HS-5 (cell line): ENCODE data around the gene METTL1.
A peak's percentile ranks its signal among the peaks of the same experiment; 100 is the strongest.
"Not testable (repeated sequence)": the region's sequence is repeated elsewhere in the genome, so short reads cannot be mapped to it uniquely, and the experiment has no call there.

ENCODE experiments used
- DNase-seq: peaks from one replicate; pipeline ENCODE4 v3.0.0-alpha.2; 2012; ENCODE audit warnings: low read depth

METTL1 gene

DNA sequence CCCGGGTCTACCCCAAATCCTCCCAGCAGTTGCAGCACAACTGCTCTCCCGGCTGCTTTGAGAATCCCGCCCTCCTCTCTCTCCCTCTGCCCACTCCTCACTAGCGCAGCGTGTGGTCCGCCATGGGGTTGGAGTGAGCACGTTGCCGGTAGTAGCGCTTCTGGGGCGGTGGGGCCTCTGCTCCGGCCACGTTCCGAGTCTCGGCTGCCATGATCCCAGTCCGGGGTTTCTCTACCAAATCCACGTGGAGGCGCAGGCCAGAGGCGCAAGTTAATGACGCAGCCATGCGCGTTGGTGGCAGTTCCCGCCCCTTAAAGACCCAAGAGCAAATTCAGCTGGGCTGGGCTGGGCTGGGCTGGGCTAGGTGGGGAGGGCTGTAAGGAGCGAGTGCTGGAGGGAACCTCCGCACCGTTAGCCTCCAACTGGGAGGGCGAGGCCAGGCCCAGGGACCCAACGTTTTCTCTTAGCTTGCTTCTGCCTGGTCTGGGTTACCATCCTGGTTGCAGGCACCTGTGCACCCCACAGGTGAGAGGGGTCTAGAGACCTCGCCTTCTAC lies at the start of gene METTL1:
METTL1 (minus strand) TSS at position 233 of the 556 bp plus-strand sequence; CDS start at position 211, 22 bp downstream.
- peak; percentile 98 for DNase-seq

DNA sequence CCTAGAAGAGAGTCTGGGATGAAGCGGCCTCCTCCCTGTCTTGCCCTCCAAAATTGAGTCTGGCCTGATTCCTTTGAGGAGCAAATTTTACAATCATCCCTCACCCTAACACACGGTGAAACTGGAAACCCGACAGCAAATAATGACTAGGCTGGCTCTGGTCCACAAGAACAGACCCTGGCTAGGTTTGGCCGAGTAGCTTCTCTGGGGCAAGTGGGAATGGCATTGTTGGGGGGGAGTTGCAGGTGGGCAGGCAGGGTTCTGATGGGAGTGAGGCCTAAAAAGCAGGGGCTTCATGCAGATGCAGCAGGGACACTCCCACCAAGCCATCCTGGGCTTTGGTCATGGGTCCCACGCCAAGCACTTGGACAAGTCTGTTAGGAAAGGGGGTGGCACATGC lies 49.1 kb upstream of the METTL1 start:
- not testable (repeated sequence) for DNase-seq

DNA sequence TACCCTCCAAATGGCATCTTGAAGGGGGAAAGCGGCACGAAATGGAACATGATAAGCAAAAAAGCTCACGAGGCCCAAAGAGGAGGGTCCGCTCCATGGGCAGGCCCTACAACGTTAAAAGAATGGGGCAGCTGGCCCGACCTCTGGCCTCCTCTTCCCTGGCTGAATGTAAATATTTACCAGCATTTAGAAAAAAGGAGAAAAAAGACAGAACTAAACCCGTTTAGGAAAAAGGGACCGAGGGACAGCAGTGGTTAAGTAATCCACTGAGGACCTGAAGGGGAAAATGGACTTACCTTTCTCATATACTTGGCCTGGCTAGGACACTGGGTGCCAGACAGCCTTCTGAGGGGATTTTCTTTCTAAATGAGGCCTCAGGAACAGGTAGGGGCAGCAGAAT lies 48.2 kb upstream of the METTL1 start:
- not testable (repeated sequence) for DNase-seq

DNA sequence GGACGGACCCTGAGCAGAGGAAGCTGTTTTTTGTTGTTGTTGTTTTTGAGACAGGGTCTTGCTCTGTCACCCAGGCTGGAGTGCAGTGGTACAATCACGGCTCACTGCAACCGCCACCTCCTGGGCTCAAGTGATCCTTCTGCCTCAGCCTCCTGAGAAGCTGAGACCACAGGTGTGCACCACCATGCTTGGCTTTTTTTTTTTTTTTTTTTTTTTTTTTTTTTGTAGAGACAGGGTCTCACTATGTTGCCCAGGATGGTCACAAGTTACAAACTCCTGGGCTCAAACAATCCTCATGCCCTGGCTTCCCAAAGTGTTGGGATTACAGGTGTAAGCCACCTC lies 46.1 kb upstream of the METTL1 start:
- not testable (repeated sequence) for DNase-seq

DNA sequence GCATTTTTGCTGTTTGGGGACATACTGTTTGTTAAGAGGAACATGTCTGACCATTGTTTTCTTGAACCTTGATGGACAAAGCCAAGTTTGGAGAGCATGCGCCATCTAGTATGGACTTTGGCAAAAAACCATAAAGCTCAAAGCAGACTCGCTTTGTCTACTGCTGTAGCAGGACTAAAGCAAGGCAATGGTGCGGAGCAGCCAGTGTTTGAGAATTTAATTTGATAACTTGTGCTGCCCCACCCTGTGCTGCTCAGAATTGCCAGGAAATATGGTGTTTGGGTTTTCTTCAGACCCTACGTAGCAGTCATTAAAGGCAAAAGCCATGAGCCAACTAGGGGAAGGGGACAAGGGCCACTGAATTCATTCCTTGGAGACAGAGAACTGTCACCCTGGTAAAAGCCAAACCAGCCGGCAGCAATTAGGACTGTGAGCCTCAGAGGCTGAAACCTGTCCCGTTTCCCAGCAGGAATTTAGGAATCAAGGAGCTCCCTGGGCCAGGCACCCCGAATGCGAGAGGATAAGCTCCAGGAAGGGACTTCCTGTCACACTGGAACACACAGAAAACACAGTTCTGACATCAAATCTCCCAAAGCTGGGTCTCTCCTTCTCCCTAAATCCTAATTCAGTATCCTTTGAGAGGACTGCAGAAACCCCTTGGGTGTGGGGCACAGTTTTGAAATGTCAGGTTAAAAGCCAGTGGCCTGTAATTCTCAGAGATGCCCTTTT lies 45.5 kb upstream of the METTL1 start:
- no peak for DNase-seq

DNA sequence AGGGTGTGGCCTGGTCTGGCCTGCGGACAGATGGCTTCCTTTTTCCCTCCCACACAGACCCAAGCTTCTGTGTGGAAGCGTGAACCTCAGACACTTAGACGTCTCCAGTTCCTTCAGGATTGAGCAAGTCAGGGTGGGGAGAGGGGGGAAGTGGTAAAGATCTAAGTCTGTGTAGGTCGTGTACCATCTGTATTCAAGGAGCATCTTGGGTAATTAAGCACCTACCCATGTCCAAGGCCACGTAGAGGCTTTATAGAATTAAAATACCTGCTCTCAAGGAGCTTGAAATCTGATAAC lies 44.9 kb upstream of the METTL1 start:
- no peak for DNase-seq

DNA sequence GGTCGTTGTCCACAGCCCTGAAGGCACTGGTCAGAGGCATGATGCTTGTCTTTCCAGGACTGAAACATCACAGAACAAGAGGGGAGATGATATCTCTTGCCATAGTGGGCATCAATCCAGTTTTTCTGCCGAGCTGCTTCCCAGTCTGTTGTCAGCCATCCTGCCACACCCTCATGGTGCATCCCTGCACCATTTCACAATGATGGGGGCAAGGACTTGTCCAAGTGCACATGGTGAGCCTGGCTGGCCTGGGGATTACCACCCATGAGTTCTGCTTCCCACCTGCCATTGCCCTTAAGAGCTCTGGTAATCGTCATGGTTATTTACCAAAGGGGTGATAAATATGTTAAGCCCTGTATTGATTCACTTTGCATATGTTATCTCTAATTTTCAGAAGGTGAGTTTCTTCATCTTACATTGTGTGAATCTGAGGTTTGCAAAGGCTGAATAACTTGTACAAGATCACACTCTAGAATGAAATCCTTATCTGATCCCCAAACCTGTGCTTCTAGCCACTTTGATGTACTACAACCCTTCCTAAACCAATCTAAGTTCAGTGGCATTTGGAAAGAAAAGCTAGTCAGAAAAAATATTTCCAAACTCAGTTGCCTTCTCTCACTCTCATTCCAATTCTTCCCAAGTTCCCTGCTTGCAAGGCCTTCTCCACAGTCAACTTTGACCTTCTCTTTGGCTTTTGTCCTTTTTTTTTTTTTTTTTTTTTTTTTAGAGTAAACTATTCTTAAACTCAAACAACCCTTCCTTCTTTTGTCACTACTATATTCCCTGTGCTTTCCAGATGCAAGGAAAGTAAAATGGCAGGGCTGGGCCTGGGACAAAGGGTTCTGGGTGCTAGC lies 44.3 kb upstream of the METTL1 start:
- no peak for DNase-seq

DNA sequence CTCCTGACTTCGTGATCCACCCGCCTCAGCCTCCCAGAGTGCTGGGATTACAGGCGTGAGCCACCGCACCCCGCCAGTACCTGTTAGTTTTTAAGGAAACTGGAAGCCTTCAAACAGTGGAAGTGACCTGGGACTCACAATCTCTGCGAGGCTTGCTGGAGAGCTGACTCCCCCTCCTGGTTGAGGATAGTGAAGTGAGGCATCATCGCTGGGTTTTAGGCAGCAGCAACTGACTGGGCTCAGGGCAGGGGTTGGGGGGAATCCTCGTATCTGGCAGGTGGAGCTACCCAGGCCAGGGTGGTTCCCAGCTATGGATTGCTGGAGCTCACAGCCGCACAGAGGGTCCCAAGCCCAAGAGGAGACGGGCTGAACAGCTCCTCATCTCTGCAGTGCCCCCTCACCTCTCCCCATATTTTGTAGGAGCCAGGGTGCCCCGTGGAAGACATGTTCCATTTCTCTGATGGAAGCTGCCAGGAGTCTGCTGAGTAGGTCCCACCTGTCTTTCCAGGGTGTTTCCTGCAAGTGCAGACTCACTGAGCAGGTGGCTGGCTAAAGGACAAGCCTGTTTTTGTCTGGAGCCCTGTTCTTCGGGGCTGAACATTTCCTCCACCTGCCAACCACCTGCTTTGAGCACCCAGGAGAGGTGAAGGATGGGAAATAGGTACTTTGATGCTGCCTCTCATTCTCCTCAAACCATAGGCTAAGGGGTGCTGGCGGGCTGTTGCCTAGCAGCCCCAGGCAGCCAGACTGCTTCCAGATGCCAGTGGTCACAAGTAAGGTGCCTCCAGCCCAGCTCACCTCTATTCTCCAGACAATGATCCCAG lies 43.5 kb upstream of the METTL1 start:
- no peak for DNase-seq

DNA sequence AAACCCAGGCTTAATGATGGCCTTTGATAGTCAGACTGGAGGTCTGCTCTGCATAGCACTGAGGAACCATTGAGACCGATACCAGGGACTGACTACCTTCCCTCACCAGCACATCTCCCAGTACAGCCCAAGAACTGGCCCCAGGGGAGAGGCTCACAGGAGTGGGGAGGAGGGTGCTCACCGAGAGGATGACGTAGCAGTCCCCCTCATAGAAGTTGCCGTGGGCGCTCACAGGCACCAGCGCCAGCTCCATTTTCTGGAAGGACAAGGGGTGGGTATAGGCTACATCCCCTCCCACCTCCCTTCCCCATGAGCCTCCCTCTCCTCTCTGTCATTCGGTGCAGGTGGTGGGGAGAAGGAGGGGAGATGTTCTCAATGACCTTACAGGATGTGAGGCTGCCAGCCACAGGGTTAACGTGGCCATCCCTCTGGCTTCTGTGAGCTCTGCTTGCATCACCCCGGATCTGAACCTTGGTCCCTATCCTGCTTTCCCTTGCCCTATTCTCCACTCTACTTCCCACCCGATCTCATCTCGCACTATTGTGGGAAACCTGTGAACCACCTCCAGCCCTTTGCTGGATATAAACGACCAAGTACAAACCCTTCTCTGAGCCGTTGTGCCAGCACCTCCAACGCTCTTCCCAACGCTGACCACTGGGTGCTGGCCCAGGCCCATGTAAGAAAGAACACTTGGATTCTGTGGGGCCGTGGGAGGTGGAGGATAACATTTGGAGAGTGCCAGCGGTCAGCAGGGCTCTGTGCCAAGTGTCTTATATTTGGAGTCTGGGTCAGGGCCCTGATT lies 42.3 kb upstream of the METTL1 start:
- no peak for DNase-seq

DNA sequence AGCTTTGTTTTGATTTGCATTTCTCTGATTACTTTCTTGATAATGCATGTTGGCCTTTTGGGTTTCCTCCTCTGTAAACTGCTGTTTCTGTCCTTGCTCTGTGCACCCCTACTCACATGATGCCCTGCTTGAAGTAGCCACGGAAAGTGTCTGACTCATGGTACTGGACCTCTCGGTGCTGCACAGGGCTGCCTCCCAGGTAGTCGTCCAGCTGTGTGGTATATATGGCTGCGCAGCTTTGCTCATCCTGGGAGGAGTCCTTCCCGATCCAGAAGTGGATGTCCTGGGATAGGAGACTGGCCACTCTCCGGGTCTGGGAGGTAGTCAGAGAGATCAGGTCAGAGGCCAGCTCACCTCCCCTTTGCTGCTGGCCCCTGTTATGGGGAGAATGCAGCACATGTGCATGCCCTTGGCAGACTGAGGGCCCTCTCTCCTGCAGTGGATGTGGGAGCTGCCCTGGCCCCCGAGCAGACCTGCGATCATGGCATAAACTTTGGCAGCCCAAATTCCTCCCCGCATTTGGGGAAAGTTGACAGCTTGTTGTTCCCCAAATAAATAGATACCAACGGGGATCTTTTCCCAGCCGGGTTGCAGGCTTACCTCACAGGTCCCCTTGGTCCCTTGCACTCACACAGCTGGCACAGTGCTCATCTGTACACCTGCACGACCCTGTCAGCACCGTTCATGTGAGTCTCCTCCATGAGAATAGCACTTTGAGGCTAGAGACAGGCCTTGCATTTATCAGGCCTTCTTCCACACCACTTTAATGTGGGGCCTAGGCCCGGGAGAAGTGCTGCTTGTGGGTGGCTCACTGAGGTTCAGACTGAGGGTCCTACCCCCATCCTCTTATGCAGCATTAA lies 41.4 kb upstream of the METTL1 start:
- DNase-seq: no peak

DNA sequence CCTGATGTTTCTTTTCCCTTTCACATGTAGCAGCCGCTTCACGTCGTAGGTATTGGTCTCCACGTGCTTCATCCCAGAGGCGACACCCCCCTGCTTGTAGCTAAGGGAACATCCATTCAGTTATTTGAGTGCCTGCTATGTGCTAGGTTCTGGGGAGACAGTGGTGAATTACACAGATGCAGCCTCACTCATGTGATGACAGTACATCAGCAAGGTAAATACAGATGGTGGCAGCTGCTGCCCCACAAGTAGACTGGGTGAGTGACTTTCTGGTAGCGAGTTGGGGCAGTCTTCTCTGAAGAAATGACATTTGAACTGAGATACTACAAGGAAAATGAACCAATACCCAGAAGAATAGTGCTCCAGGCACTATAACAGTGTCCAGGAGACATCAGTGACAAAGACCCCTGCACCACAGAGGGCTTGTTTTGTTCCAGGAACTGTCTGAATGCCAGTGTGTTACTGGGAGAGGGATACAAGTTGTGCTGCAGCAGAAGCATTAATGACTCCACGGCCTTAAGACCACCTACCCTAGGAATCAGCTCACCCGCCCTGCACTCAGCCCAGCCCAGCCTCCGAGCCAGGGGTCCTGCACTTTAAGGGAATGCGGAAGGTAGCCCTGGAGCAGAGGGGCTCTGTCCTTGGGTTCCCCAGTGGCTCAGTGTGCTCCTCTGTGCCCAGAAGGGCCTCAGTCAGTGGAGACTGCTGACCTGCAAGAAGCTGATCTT lies 39.3 kb upstream of the METTL1 start:
- DNase-seq: no peak

DNA sequence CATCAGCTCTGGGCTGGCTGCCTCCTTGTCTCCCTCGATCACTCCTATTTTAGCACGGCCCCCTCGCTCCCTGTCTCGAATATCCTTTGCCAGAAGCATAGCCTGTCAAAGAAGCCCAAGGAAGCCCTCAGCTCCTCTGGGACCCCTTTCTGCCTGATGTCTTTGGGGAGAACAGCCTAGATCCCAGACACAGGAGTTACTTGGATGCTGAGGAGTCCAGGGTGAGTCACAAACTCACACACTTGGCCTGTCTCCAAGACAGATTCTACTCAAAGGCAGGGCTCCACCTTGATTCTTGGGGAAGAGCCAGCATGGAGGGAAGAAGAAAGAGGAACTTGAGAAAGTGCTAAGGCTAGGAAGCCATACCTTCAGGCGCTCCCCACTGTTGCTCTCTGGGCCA lies 38.5 kb upstream of the METTL1 start:
- DNase-seq: peak; percentile 25

DNA sequence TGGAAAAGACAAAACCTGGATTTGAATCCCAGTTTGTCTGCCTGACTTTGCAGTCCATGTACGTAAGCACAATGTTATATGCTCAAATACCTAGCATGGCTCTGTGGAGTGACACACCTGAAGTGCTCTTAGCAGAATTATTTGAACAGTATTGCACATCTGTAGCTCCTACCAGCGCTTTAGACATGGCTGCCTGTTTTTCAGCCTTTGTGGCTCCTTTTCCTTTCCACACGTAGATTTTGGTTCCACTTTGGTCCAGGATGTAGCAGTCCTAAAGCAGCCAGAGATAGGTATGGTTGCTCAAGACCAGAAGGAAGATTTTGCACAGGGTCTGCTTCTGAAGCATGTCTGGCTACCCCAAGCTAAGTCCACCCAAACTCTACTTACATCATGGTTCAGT lies 37.5 kb upstream of the METTL1 start:
- no peak for DNase-seq

DNA sequence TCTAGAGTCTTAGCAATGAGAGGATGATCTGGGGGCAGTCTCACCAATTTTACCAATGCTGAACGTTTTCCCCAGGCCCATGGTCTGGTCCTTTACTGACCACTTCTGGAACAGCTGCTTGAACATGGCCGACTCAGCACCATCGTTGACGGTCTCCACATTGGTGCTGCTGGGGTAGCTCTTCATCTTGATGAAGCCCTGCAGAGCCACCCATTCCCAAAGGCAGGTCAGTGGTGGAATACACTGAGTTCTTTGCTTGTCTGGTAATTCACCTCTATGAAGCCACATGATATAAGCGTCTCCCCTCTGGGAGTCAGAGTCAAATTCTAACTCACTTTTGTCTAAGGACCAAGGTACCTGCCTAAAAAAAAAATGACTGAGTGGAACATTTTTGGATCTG lies 36.4 kb upstream of the METTL1 start:
- no peak for DNase-seq

DNA sequence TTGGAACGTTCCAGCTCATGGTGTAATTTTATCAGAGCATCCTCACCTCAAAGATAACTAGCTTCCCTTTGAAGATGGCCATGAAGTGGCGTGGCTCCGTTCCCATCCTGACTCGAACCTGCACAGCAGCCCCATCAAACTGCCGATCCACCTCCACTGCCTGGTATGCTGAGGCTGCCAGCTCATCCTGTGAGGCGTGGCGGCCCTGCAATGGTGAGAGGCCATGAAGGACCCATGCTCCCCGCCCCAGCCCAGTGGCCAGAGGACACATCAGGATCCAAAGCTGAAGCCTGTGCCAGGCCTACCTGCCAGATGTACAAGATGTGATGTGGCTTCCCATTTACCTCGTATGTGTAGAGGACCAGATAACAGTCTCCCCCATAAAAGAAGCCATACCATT lies 35.4 kb upstream of the METTL1 start:
- no peak for DNase-seq

DNA sequence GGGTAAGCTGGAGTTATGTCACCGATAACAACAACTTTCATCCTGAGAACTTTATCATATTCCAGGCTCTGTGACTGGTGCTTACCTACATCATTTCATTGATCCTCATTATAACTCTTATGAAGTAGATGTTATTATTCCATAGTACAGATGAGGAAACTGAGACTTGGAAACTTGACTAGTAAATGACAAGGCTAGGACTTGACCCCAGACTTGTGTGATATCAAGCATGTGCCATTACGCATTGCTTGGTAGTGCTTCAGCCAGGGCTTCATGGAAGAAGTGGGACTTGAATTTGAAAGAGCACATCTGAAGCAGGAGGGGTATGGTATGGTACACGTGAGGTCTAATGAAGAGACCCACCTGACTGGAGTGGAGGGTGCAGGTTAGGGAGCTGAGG lies 34.8 kb upstream of the METTL1 start:
- DNase-seq: no peak

DNA sequence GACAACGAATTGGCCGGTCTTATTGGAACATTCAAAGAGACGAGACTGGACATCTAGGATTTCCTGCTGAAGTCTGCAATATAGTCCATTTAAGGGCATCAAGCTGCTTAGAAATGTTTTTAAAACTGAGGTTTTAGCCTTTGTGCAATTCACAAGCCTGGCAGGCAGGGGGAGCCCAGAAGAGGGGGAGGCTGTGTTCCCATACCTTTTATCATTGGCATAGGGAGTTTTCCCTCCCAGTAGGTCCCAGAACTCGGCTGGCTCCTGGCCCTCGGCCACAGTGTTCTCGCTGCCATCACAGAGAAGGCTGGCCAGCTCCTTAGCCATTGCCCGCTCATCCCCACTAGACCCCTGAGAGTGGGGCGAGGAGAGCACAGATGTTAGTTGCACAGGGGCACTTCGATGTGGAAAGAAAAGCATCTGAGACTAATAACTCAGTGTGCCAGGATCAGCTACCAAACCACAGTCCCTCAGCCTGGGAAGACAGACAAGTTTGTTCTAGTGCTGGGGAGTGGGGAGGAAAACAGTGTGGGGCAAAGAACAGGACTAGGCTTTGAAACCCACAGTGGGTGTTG lies 31.5 kb upstream of the METTL1 start:
- DNase-seq: no peak

DNA sequence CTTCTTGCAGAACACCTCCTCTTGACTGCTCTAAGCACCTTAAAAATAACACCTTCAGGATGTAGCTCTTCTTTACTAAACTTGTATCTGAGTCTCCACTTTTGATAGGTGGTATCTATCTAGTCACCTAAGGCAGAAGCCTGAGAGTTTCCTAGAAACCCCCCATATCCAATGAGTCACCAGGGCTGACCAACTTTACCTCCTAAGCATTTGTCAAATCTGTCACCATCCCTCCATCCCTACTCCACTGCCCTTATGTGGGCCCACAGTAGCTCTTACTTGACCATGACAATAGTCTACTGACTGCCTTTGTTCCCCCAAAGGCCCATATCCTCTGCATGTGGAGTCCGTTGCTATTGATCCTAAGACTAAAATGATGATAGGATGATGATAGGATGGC lies 30.7 kb upstream of the METTL1 start:
- DNase-seq: no peak

DNA sequence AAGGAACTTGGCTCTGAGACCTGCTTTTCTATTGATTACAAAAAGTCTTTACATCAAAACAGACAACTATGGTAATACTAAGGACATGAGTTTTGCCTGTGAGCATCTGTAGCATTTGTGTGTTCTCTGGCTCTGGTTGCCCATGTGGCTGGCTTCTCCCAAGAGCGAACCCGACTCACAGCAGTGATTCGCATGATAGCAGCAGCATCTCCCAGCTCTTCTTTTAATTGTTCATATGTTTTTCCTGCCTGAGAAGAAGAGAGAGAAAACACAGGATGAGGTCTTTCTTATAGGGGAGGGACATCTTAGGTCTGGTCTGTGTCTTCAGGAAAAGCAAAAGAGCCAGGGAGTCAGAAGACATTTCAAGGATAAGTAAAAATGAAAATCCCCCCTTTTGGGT lies 29.1 kb upstream of the METTL1 start:
- DNase-seq: no peak

DNA sequence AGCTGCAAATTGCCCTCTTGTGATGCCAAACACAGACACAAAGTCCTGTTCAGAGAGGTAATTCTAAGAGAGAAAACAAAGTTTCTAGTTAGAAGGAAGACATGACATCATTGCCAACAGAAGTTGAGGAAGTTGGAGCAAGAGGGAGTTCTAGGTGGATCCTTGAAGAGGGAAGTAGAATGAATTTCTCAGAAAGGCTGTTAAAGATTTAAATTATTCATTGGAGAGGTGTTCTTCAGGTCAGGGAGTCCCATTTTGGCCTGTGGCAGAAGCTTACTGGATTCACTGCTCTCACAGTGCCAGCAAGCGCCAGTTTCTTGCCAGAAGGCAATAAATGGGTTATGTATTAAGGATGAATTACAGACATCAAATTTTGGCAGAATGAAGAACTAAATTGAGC lies 26.0 kb upstream of the METTL1 start:
- no peak for DNase-seq
